HL-60 (cell line): ENCODE measurements around the gene TENM4.

ENCODE experiments used
- GABPA ChIP-seq: IDR thresholded peaks from 2 replicates; pipeline ENCODE4 v1.6.1; 2012; ENCODE audit warnings: low read depth
- POLR2AphosphoS5 ChIP-seq: IDR thresholded peaks from 2 replicates; pipeline ENCODE4 v1.6.1; 2012; ENCODE audit warnings: low read depth
- SPI1 ChIP-seq: IDR thresholded peaks from 2 replicates; pipeline ENCODE4 v1.6.1; 2012; ENCODE audit warnings: low read depth, mild to moderate bottlenecking, borderline replicate concordance
- TF ChIP-seq, protein P1 (sequence below): IDR thresholded peaks from one replicate; pipeline ENCODE4 v1.5.1; 2011; ENCODE audit warnings: low read length, control low read depth, inconsistent platforms; ENCODE audit not compliant: insufficient read depth
- TF ChIP-seq, protein P2 (sequence below): IDR thresholded peaks from 2 replicates; pipeline ENCODE4 v1.6.1; 2012; ENCODE audit warnings: low read depth; ENCODE audit not compliant: insufficient replicate concordance

DNA sequence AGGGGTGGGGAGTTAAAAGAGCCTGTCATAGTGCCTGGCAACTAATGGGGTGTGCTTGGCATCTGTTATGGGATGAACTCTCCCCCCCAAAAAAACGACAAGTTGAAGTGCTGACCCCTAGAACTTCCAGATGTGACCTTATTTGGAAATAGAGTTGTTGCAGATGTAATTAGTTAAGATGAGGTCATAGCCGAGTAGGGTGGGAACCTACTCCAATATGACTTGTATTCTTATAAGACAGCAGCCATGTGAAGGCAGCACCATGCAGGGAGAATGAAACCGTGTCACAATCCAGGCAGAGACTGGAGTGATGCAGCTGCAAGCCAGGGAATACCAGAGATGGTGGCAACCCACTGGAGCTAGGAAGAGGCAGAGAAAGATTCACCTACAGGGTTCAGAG, 394.5 kb downstream of the TENM4 start:
- TF ChIP-seq, protein P1, sequence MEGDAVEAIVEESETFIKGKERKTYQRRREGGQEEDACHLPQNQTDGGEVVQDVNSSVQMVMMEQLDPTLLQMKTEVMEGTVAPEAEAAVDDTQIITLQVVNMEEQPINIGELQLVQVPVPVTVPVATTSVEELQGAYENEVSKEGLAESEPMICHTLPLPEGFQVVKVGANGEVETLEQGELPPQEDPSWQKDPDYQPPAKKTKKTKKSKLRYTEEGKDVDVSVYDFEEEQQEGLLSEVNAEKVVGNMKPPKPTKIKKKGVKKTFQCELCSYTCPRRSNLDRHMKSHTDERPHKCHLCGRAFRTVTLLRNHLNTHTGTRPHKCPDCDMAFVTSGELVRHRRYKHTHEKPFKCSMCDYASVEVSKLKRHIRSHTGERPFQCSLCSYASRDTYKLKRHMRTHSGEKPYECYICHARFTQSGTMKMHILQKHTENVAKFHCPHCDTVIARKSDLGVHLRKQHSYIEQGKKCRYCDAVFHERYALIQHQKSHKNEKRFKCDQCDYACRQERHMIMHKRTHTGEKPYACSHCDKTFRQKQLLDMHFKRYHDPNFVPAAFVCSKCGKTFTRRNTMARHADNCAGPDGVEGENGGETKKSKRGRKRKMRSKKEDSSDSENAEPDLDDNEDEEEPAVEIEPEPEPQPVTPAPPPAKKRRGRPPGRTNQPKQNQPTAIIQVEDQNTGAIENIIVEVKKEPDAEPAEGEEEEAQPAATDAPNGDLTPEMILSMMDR, result no peak
- TF ChIP-seq, protein P2, sequence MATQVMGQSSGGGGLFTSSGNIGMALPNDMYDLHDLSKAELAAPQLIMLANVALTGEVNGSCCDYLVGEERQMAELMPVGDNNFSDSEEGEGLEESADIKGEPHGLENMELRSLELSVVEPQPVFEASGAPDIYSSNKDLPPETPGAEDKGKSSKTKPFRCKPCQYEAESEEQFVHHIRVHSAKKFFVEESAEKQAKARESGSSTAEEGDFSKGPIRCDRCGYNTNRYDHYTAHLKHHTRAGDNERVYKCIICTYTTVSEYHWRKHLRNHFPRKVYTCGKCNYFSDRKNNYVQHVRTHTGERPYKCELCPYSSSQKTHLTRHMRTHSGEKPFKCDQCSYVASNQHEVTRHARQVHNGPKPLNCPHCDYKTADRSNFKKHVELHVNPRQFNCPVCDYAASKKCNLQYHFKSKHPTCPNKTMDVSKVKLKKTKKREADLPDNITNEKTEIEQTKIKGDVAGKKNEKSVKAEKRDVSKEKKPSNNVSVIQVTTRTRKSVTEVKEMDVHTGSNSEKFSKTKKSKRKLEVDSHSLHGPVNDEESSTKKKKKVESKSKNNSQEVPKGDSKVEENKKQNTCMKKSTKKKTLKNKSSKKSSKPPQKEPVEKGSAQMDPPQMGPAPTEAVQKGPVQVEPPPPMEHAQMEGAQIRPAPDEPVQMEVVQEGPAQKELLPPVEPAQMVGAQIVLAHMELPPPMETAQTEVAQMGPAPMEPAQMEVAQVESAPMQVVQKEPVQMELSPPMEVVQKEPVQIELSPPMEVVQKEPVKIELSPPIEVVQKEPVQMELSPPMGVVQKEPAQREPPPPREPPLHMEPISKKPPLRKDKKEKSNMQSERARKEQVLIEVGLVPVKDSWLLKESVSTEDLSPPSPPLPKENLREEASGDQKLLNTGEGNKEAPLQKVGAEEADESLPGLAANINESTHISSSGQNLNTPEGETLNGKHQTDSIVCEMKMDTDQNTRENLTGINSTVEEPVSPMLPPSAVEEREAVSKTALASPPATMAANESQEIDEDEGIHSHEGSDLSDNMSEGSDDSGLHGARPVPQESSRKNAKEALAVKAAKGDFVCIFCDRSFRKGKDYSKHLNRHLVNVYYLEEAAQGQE, result no peak
- TF ChIP-seq POLR2AphosphoS5 (no peak), SPI1 (no peak), GABPA (no peak)
